IPS-NIHi11 (cell line): ENCODE results near the gene AGR2.
A peak's percentile ranks its signal among the peaks of the same experiment; 100 is the strongest.
"Not testable (repeated sequence)": the region's sequence is repeated elsewhere in the genome, so short reads cannot be mapped to it uniquely, and the experiment has no call there.

ENCODE experiments used
- DNase-seq: peaks from one replicate; pipeline ENCODE4 v3.0.0; 2012; ENCODE audit warnings: mixed read lengths, low spot score

Gene AGR2

GRCh38 chr7:16773884-16774283 is 30.9 kb downstream of the AGR2 start:
- DNase-seq, result no peak

- DNase-seq, result no peak
Measured at GRCh38 chr7:16773326-16773725, 31.5 kb downstream of the AGR2 start.

GRCh38 chr7:16770657-16771329 is 34.0 kb downstream of the AGR2 start:
- DNase-seq, result no peak

- DNase-seq, result not testable (repeated sequence)
Measured at GRCh38 chr7:16769994-16770393, 34.8 kb downstream of the AGR2 start.

- DNase-seq, result no peak
Measured at GRCh38 chr7:16765436-16765859, 39.4 kb downstream of the AGR2 start.

GRCh38 chr7:16764942-16765341 is 39.9 kb downstream of the AGR2 start:
- no peak for DNase-seq

- DNase-seq, result no peak
Measured at GRCh38 chr7:16762177-16762576, 42.6 kb downstream of the AGR2 start.

- DNase-seq, result no peak
Measured at GRCh38 chr7:16759840-16760239, 45.0 kb downstream of the AGR2 start.

- no peak for DNase-seq
Measured at GRCh38 chr7:16758631-16759611, 45.9 kb downstream of the AGR2 start.

- no peak for DNase-seq
Measured at GRCh38 chr7:16758036-16758435, 46.8 kb downstream of the AGR2 start.

GRCh38 chr7:16755397-16755796 is 49.4 kb downstream of the AGR2 start:
- no peak for DNase-seq

- DNase-seq, result no peak
Measured at GRCh38 chr7:16754856-16755317, 49.9 kb downstream of the AGR2 start.

GRCh38 chr7:16753932-16754855 is 50.6 kb downstream of the AGR2 start:
- peak; percentile 52 for DNase-seq

- peak; percentile 95 for DNase-seq
Measured at GRCh38 chr7:16753102-16753931, 51.5 kb downstream of the AGR2 start, which contains the start of gene TSPAN13. TSS of gene TSPAN13 (plus strand) at chr7:16753755. CDS start at chr7:16753968, 213 bp downstream.

GRCh38 chr7:16747102-16747501 is 57.7 kb downstream of the AGR2 start:
- DNase-seq, result no peak

GRCh38 chr7:16745645-16746044 is 59.2 kb downstream of the AGR2 start:
- no peak for DNase-seq

- DNase-seq, result no peak
Measured at GRCh38 chr7:16744518-16745250, 60.1 kb downstream of the AGR2 start.

- DNase-seq, result no peak
Measured at GRCh38 chr7:16743236-16743635, 61.6 kb downstream of the AGR2 start.

GRCh38 chr7:16742547-16742946 is 62.3 kb downstream of the AGR2 start:
- no peak for DNase-seq
